H9 (cell line): Measurements from ENCODE around the gene STK32C. TPM values are rescaled to one million over a fixed set of nuclear protein-coding genes. Genes with fewer than 3 reads are reported as not detected.

Experiments
- DNase-seq: peaks from one replicate; pipeline ENCODE4 v3.0.0-alpha.2; 2017
- H2AFZ ChIP-seq: one replicate; pipeline ENCODE4 v1.6.1; 2013; ENCODE audit warnings: mild to moderate bottlenecking, low read length, control low read depth, moderate library complexity
- H2AK5ac ChIP-seq: 2 replicates; pipeline ENCODE4 v1.6.1; 2013; ENCODE audit warnings: low read length, control low read depth, mixed read lengths; ENCODE audit not compliant: insufficient read length
- H2BK120ac ChIP-seq: one replicate; pipeline ENCODE4 v1.6.1; 2013; ENCODE audit warnings: low read depth, mild to moderate bottlenecking, low read length, control low read depth, inconsistent platforms; ENCODE audit not compliant: poor library complexity, severe bottlenecking
- H2BK12ac ChIP-seq: 2 replicates; pipeline ENCODE4 v1.6.1; 2013; ENCODE audit warnings: low read length, control low read depth, mixed read lengths, low read depth; ENCODE audit not compliant: insufficient read length
- H2BK15ac ChIP-seq: 2 replicates; pipeline ENCODE4 v1.6.1; 2013; ENCODE audit warnings: low read depth, low read length, control low read depth
- H2BK20ac ChIP-seq: one replicate; pipeline ENCODE4 v1.6.1; 2013; ENCODE audit warnings: low read depth, mild to moderate bottlenecking, low read length, control low read depth, inconsistent platforms; ENCODE audit not compliant: poor library complexity, severe bottlenecking
- H2BK5ac ChIP-seq: 2 replicates; pipeline ENCODE4 v1.6.1; 2013; ENCODE audit warnings: low read length, control low read depth, mixed read lengths; ENCODE audit not compliant: insufficient read length
- H3K14ac ChIP-seq: 2 replicates; pipeline ENCODE4 v1.6.1; 2013; ENCODE audit warnings: low read length, control low read depth; ENCODE audit not compliant: insufficient read depth
- H3K18ac ChIP-seq: 2 replicates; pipeline ENCODE4 v1.6.1; 2013; ENCODE audit warnings: low read depth, mild to moderate bottlenecking, mixed read lengths, low read length, control low read depth; ENCODE audit not compliant: insufficient read length
- H3K23ac ChIP-seq: 2 replicates; pipeline ENCODE4 v1.6.1; 2013; ENCODE audit warnings: low read length, control low read depth, mixed read lengths, low read depth; ENCODE audit not compliant: insufficient read length
- H3K23me2 ChIP-seq: 2 replicates; pipeline ENCODE4 v1.6.1; 2013; ENCODE audit warnings: low read depth, mild to moderate bottlenecking, mixed read lengths, low read length, control low read depth; ENCODE audit not compliant: insufficient read length, poor library complexity, severe bottlenecking
- H3K27ac ChIP-seq: 2 replicates; pipeline ENCODE4 v1.5.1; 2013; ENCODE audit warnings: low read length, control low read depth, mixed read lengths, low read depth; ENCODE audit not compliant: insufficient read length
- H3K27me3 ChIP-seq: 2 replicates; pipeline ENCODE4 v1.6.1; 2013; ENCODE audit warnings: low read length, control low read depth, inconsistent platforms; ENCODE audit not compliant: insufficient read depth
- H3K4ac ChIP-seq: 2 replicates; pipeline ENCODE4 v1.6.1; 2013; ENCODE audit warnings: low read depth, mild to moderate bottlenecking, control low read depth, inconsistent platforms, low read length, moderate library complexity
- H3K4me1 ChIP-seq: 2 replicates; pipeline ENCODE4 v1.6.1; 2013; ENCODE audit warnings: low read length, control low read depth, inconsistent platforms; ENCODE audit not compliant: insufficient read depth
- H3K4me2 ChIP-seq: 2 replicates; pipeline ENCODE4 v1.6.1; 2013; ENCODE audit warnings: low read length, control low read depth, mixed read lengths; ENCODE audit not compliant: insufficient read length, insufficient read depth
- H3K56ac ChIP-seq: 2 replicates; pipeline ENCODE4 v1.6.1; 2013; ENCODE audit warnings: low read depth, mild to moderate bottlenecking, mixed read lengths, low read length, control low read depth; ENCODE audit not compliant: insufficient read length
- H3K79me1 ChIP-seq: 2 replicates; pipeline ENCODE4 v1.6.1; 2013; ENCODE audit warnings: low read depth, mild to moderate bottlenecking, moderate library complexity, low read length, control low read depth, inconsistent platforms; ENCODE audit not compliant: insufficient read depth, poor library complexity, severe bottlenecking
- H3K79me2 ChIP-seq: 2 replicates; pipeline ENCODE4 v1.6.1; 2013; ENCODE audit warnings: low read length, control low read depth, inconsistent platforms; ENCODE audit not compliant: insufficient read depth
- H3K9ac ChIP-seq: 2 replicates; pipeline ENCODE4 v1.6.1; 2013; ENCODE audit warnings: low read length, control low read depth, mixed read lengths; ENCODE audit not compliant: insufficient read length; ENCODE audit errors: extremely low read depth
- H3K9me3 ChIP-seq: one replicate; pipeline ENCODE4 v1.6.1; 2013; ENCODE audit warnings: low read depth, low read length, inconsistent platforms; ENCODE audit not compliant: control insufficient read depth
- H3T11ph ChIP-seq: one replicate; pipeline ENCODE4 v1.6.1; 2013; ENCODE audit warnings: mild to moderate bottlenecking, low read length, control low read depth, inconsistent platforms
- H4K20me1 ChIP-seq: one replicate; pipeline ENCODE4 v1.6.1; 2013; ENCODE audit not compliant: control insufficient read depth, insufficient read length, insufficient read depth
- H4K5ac ChIP-seq: 2 replicates; pipeline ENCODE4 v1.6.1; 2013; ENCODE audit warnings: low read depth, mild to moderate bottlenecking, mixed read lengths, low read length, control low read depth; ENCODE audit not compliant: insufficient read length
- H4K8ac ChIP-seq: replicated peaks from 2 replicates; pipeline ENCODE4 v1.6.1; 2013; ENCODE audit warnings: low read length, control low read depth, mixed read lengths, low read depth; ENCODE audit not compliant: insufficient read length
- H4K91ac ChIP-seq: 2 replicates; pipeline ENCODE4 v1.6.1; 2013; ENCODE audit warnings: low read depth, mild to moderate bottlenecking, moderate library complexity, mixed read lengths, low read length, control low read depth; ENCODE audit not compliant: insufficient read length
- H3K27ac Mint-ChIP-seq, 3 experiments: 2 replicates in 2 of 3; 3 replicates in 1 of 3; pipeline ENCODE4 v1.8.0; 2020 to 2021; ENCODE audit warnings: mixed read lengths in 3 of 3, mild to moderate bottlenecking in 1 of 3, moderate library complexity in 1 of 3
- H3K27me3 Mint-ChIP-seq: 2 replicates; pipeline ENCODE4 v1.8.0; 2021; ENCODE audit warnings: low read depth, mild to moderate bottlenecking, moderate library complexity, mixed read lengths
- H3K36me3 Mint-ChIP-seq, 3 experiments: 2 replicates in 2 of 3; 3 replicates in 1 of 3; pipeline ENCODE4 v1.8.0; 2020 to 2021; ENCODE audit warnings: low read depth in 3 of 3, mixed read lengths in 3 of 3; ENCODE audit not compliant: insufficient read depth in 1 of 3
- H3K4me1 Mint-ChIP-seq, 2 experiments: 2 replicates each; pipeline ENCODE4 v1.8.0; 2020; ENCODE audit warnings: mixed read lengths in 2 of 2
- H3K4me3 Mint-ChIP-seq, 2 experiments: 2 replicates in 1 of 2; 3 replicates in 1 of 2; pipeline ENCODE4 v1.8.0; 2020 to 2021; ENCODE audit warnings: mild to moderate bottlenecking in 2 of 2, mixed read lengths in 2 of 2, moderate library complexity in 1 of 2
- H3K9me3 Mint-ChIP-seq, 2 experiments: 2 replicates in 1 of 2; 3 replicates in 1 of 2; pipeline ENCODE4 v1.8.0; 2020; ENCODE audit warnings: mild to moderate bottlenecking in 2 of 2, mixed read lengths in 2 of 2, moderate library complexity in 1 of 2
- WGBS: extraction: QIAGEN DNeasy Blood & Tissue Kit; methylation state at CpG from one replicate; pipeline ENCODE4 v1.1.7; 2013; ENCODE audit warnings: missing lambda C conversion rate, low lambda C conversion rate, mixed read lengths; ENCODE audit not compliant: insufficient read length; ENCODE audit errors: extremely low coverage; 5-methylcytosine and 5-hydroxymethylcytosine counted together
- total RNA-seq: library from RNA; stranded (reverse); gene quantifications from 2 replicates; pipeline ENCODE4 v1.2.1, GENCODE V29; 2021
- TF ChIP-seq, protein P1 (sequence below): fragments of 200-600 bp; sonication (generic); conservative IDR thresholded peaks from 3 replicates; pipeline ENCODE4 v1.8.0; 2021; ENCODE audit warnings: antibody characterized with exemption, mild to moderate bottlenecking

The STK32C gene
- total RNA-seq, 1 experiment from 2014 or later: 11.3 TPM

DNA sequence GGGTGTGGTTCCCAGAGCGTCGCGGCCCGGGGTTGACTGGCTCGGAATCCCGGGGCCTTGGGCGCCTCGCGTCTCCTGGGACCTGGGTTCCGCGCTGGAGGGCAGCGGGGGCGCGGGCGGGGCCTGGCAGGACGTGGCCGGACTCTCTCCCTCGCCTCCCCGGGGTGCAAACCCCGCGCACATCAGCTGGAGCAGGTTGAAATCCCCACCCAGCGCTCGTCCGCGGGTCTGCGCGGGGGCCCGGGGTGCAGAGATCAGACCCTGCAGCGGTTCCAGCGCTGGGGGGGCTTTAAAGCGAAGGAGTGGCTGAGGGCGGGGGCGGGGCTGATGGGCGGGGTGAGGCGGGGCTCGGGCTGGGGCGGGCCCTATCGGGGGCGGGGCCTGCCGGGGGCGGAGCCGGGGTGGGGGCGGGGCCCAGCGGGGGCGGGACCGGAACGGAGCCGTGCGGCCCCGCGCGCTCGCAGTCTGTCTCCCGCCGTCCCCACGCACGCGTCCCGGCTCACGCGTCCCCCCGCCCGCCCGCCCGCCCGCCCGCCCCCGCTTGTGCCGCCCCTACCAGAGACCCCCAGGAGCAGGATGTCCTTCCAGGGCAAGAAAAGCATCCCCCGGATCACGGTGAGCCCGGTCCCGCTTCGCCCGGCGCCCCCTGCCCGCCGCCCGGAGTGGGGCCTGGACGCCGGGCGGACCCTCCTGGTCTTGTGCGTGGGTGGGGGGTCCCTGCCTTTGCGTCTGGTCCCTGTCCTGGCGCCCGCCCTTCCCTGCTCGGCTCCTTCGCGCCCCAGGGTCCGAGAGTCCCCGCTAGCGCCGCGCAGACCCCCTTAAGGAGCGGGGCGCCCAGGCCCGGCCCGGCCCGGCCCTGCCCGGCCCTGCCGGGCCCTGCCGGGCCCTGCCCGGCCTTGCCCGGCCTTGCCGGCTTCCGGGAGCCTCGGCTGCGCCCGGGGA is 121.0 kb downstream of the STK32C start, which contains the start of gene DPYSL4:
Gene DPYSL4, plus strand, starts transcription at position 461 of the 942 bp plus-strand sequence. Its CDS starts 116 bp downstream, at position 577.
- H2BK12ac ChIP-seq: no peak within 1 kb of the TSS
- no peak within 1 kb of the TSS for H3K9ac ChIP-seq
- no peak within 1 kb of the TSS for H3K56ac ChIP-seq
- no peaks in the 10 kb centered on the region for H3K79me2 ChIP-seq
- TF ChIP-seq, protein P1, sequence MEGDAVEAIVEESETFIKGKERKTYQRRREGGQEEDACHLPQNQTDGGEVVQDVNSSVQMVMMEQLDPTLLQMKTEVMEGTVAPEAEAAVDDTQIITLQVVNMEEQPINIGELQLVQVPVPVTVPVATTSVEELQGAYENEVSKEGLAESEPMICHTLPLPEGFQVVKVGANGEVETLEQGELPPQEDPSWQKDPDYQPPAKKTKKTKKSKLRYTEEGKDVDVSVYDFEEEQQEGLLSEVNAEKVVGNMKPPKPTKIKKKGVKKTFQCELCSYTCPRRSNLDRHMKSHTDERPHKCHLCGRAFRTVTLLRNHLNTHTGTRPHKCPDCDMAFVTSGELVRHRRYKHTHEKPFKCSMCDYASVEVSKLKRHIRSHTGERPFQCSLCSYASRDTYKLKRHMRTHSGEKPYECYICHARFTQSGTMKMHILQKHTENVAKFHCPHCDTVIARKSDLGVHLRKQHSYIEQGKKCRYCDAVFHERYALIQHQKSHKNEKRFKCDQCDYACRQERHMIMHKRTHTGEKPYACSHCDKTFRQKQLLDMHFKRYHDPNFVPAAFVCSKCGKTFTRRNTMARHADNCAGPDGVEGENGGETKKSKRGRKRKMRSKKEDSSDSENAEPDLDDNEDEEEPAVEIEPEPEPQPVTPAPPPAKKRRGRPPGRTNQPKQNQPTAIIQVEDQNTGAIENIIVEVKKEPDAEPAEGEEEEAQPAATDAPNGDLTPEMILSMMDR: peak; percentile 17; the same call in 1 of the 3 replicates
- H3K14ac ChIP-seq: no peak within 1 kb of the TSS
- H3K18ac ChIP-seq: peak within 1 kb of the TSS; percentile 62
- H3K9me3 ChIP-seq: no peaks in the 10 kb centered on the region
- no peaks in the 10 kb centered on the region; the same call in 1 of the 2 replicates for H3K4me1 ChIP-seq
- peaks cover 22% of the 10 kb centered on the region for H3K23me2 ChIP-seq
- no CpG with 5 or more reads among the region's 109 CpGs for WGBS
- H4K5ac ChIP-seq: no peak within 1 kb of the TSS
- H3K23ac ChIP-seq: no peak within 1 kb of the TSS
- H3K79me1 ChIP-seq: no peaks in the 10 kb centered on the region
- Mint-ChIP-seq H3K36me3 (peaks cover 8 to 18% (median 16%) of the 10 kb centered on the region in 3 experiments; a peak in 6 of 7 replicates), H3K4me1 (peaks cover 5 to 8% of the 10 kb centered on the region in 2 experiments), H3K27me3 (peaks cover 76% of the 10 kb centered on the region), H3K27ac (no peak within 1 kb of the TSS), H3K9me3 (peaks cover 0 to 3% of the 10 kb centered on the region in 2 experiments; a peak in 3 of 5 replicates), H3K4me3 (peak within 1 kb of the TSS; percentile 61 to 76)
- no peak within 1 kb of the TSS for H4K91ac ChIP-seq
- H2BK20ac ChIP-seq: no peak within 1 kb of the TSS
- no peak within 1 kb of the TSS for H3K4ac ChIP-seq
- no peaks in the 10 kb centered on the region for H4K20me1 ChIP-seq
- no peak within 1 kb of the TSS for H2BK15ac ChIP-seq
- no peak within 1 kb of the TSS for H3T11ph ChIP-seq
- H3K4me2 ChIP-seq: peak within 1 kb of the TSS; percentile 58
- H2BK5ac ChIP-seq: no peak within 1 kb of the TSS
- no peak within 1 kb of the TSS for H2AFZ ChIP-seq
- no peak within 1 kb of the TSS for H2AK5ac ChIP-seq
- no peak within 1 kb of the TSS for H2BK120ac ChIP-seq
- H3K27me3 ChIP-seq: peaks cover 22% of the 10 kb centered on the region; the same call in 1 of the 2 replicates
- DNase-seq: no peak
- H4K8ac ChIP-seq: no peak within 1 kb of the TSS
- H3K27ac ChIP-seq: no peak within 1 kb of the TSS
